GM19193 (cell line): ENCODE measurements around the gene DAZL.

ENCODE experiments used
- POLR2A ChIP-seq: IDR thresholded peaks from 4 replicates; pipeline ENCODE4 v1.6.1; 2011; ENCODE audit not compliant: insufficient read depth, insufficient read length; ENCODE audit errors: extremely low read depth

Gene DAZL

DNA sequence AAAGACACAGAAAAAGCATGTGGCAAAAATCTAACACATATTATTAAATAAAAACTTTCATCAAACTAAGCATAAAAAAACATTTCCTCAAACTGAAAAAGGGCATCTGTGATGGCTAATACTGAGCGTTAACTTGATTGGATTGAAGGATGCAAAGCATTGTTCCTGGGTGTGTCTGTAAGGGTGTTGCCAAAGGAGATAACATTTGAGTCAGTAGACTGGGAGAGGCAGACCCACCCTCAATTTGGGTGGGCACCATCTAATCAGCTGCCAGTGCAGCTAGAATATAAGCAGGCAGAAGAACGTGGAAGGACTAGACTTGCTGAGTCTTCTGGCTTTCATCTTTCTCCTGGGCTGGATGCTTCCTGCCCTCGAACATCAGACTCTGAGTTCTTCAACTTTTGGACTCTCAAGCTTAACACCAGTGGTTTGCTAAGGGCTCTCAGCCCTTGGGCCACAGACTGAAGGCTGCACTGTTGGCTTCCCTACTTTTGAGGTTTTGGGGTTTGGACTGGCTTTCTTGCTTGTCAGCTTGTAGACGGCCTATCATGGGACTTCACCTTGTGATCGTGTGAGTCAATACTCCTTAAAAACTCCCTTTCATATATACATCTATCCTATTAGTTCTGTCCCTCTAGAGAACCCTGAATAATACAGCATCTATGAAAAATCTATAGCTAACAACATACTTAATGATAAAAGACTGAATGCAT, 45.4 kb downstream of the DAZL start:
- TF ChIP-seq POLR2A: no peak

DNA sequence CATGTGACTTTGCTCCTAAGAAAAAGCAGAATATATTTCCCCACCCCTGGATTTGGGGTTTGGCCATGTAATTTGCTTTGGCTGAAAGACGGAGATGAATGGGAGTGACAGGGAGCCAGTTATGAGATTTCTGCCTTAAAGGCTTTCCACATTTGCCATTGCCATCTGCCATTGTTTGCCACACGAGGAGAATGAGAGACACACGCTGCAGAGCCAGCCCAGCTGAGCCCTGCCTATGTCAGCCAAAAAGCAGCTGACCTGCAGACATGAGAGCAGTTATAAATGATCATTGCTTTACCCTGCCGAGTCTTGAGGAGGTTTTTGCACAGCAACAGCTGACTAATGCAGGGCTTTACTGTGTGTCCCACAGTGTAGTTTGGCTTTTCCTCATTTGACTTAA, 51.1 kb downstream of the DAZL start:
- no peak for TF ChIP-seq POLR2A

DNA sequence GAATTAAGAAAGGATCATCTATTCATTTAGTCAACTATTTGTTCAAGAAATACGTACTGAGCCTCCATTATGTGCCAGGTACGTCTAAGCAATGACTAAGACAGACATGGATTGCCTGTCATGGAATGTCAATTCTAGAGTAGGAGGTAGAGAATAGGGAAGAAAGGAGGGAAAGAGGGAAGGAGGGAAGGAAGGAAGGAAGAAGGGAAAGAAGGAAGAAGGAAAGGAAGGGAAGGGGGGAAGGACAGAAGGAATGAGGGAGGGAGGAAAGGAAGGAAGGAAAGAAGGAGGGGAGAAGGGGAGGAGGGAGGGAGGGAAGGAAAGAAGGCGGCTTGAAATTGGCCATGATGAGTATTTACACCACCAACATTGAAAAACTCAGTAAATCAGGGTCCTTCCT, 52.5 kb downstream of the DAZL start:
- no peak for TF ChIP-seq POLR2A

DNA sequence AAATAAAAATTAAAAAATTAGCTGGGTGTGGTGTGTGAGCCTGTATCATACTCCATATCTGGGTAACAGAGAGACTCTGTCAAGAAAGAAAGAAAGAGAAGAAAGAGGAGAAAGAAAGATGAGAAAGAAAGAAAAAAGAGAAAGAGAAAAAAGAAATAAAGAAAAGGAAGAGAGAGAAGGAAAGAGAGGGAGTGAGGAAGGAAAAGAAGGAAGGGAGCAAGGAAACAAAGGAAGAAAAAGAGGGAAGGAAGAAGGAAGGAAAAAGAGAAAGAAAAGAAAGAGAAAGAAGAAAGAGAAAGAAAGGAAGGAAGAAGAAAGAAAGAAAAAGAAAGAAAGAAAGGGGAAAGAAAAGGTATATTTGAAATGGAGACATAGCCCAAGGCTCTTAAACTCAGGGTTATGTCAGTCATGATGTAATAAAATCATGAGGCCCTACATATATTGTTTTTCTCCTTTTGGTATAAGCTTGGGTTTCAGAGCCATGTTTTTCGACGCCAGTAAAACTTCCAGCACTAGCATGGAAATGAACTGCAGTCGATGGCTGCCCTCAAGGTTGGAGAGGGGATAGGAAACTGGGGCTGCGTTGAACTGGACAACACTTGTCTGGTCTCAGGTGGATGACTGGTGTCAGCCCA, 53.8 kb downstream of the DAZL start:
- TF ChIP-seq POLR2A: no peak

DNA sequence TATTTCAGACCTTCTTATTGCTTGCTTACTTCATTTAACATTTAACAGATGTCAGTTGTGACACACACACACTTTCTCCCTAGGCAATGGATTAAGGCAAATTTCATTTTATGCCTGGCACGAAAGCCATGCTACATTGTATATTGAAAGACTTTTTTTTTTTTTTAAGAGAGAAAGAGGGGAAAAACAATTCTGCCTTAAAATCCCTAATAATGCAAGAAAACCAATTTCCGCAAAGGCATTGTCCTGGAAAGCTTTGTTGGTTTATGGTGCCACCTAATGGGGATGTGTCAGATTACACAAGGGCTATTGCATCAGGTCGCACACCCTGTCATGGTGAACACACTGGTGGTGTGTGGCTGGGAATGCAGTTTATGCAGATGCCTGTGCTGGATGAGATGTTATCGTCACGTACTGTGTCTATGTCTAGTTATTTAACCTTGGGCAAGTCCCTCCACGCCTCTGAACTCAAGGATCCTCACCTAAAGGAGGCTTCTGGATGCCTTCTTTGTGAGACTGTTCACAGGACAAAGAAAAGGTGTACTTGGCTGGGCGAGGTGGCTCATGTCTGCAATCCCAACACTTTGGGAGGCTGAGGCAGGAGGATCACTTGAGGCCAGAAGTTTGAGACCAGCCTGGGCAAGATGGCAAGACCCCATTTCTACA, 54.4 kb downstream of the DAZL start:
- no peak for TF ChIP-seq POLR2A

DNA sequence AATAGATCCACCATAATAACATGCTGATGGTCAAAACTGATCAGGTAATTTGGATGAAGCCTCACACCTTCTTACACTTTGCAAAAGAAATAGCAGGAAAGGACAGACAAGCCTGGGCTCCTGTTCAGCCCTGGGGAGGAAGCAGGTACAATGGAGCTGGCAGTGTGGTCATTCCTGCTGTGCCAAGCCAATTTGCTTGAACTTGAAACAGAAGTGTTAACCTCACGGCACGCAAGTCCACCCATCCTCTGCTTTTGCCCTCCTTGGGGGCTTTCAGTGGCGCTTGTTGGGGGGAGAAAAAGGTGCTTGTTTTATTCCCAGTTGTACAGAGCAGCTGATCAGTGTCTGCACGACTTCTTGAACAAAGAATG, 54.9 kb downstream of the DAZL start:
- no peak for TF ChIP-seq POLR2A

DNA sequence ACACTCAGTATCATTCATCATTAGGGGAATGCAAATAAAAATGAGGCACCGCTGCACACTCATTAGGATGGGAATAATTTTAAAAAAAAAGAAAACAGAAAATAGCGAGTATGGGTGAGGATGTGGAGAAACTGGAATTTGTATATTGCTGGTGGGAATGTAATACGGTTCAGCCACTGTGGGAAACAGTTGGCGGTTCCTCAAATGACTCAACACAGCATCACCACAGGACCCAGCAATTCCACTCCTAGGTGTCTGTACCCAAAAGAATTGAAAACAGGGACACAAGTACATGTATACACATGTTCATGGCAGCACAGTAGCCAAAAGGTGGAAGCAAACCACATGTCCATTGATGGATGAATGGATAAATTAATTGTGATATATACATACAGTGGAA, 56.5 kb downstream of the DAZL start:
- no peak for TF ChIP-seq POLR2A

DNA sequence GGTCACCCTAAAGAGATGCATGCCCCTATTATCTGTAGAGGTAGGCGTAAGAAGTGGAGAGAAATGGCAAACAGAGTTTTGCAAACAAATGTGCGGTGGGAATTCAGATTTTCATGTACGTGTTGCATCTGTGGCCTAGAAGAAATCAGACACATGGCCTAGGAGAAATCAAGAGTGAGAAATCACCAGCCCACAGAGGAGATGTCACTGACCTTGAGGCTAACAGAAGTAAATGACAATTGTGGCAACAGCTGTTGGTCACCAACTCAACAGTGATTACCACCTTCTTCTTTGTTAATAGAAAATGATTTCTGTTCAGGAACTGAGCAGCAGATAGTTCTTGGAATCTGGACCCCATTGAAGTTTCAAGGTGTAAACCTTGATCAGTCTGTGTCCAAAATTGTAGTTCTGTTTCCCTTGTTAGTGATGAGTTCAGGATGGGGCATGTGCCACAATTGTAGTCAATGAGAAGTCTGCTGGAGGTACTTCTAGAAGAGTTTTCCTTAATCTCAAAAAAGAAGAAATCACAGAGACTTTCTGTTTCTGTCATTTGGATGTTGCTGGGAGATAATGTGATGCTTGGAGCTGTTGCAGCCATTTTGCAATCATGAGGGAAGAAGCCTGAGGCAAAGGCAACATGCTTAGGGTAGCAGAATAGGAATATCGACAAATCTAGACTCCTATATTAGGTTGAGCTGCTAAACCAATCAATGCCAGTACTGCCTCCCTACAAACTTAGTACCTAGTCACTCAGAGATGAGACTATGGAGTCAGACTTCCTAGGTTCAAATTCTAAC, 57.5 kb downstream of the DAZL start:
- no peak for TF ChIP-seq POLR2A

DNA sequence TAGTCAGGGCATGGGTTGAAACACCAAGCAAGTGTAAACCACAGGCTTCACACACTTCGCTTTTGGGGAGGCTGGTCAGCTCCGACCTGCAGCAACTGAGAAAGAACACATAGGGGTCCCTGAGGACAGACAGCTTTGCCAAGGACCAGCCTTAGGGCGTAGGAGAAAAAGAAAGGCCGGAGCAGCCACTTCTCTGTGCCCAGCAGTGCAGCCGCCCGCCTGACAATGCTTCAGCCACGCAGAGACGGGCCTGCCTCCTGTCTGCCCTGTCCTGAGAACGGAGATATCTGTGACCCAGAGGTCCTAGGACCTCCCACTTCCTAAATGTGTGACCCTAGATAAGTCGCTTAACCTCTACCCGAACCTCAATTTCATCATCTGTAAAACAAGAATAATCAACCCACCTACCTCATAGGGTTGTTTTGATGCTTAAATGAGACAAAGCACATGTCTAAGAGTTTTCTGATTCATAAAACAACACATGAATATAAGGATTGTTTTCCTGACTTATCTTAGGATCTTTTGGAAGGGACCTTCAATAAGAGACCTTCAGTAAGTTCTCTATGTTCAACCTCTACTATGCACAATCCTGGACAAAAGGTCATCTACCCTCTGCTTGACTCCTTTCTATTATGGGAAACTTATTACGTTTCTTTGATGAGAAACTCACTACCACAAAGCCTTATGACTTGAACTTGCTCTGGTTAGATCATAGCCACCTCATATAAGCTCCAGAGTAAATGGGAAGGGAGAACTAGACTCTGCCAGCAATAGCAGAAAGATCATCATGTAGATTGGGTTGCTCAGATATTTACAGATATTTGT, 58.8 kb downstream of the DAZL start:
- TF ChIP-seq POLR2A: no peak

DNA sequence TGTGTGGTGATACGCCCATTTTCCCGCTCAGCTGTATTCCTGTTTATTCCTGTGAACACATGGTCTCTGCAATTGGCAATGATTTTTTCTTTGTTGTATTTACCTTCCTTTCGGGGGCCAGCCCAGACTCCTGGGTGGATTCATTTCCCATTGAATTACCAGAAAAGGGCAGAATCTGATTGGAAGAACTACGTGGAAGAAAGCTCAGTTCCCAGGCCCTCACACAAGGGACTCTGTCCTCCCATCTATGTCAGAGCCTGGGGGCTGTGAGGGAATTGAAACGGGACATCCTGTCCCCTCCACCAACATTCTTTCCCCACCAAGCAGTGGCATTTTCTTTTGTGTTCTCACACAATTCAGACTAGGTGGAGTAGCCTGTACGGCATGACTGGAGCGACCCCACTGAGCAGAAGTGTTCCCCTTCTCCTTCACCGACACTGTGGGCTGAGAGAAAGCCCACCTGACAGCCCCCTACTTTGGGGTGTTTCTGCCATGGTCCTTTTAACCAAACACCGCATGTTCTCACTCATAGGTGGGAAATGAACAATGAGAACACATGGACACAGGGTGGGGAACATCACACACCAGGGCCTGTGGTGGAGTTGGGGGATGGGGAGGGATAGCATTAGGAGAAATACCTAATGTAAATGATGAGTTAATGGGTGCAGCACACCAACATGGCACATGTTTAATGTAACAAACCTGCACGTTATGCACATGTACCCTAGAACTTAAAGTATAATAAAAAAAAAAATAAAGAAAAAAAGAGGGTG, 59.6 kb downstream of the DAZL start:
- no peak for TF ChIP-seq POLR2A

DNA sequence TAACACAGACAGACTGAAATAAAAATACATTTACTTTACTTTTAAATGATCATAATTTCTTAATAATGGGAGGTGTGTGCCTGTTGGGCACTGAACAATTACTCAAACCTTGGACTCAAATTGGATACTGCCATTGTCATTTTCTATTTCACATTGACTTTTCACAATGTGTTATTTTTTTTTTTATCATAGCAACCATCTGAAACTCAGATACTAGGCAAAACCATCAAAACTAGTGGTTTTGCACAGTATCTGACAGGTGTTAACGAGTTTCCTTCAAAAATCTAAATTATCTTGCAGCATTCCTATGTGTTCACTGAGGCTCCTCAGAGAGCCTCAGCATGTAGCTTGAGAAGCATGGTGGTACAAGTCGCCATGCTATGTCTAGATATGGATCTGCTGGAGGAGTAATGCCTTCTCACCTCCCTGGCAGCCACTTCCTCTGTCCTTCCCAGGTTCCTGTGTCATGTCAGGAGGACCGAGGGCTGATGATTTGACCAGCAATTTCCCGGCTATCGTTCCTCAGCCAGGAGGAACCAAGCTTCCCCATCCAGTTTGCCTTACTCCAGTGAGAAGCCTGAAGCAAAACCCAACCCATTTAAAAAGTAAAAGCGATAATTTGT, 61.9 kb downstream of the DAZL start:
- TF ChIP-seq POLR2A: no peak

DNA sequence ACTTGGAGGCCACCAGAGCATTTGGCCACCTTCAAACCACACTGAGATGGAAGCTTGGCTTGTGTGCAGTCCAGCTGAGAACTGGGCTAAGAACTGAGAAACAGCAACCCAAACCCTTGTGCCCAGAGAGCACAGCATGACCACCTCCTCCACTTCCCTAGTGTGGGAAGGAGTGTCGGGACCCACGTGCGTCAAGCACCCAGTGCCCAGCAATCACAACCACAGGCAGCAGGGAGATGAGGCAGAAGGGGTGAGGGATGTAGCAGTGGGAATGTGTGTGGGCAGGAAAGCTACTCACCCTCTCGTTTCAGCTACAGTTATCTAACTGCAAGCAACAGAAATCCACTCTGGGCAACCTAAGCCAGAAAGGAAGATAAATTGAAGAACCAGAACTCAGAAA, 66.7 kb downstream of the DAZL start:
- no peak for TF ChIP-seq POLR2A

DNA sequence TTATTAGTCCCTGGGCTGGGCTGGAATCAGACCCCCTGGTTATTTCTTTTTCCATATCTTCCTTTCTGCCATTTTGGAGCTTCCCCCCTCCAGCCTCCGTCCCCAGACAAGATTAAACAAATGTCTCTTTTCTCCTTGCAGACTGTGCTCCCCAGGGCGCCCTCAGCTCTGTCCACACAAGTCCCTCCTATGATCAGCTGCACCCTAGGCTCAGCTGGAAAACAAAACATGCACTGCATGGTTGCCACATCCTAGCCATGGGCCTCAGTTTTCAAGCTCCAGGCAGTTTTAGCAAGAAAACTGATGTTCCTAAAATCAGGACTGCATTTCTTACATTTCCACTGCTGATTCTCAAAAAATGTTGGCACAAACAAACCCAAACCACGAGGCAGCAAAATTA, 68.2 kb downstream of the DAZL start:
- no peak for TF ChIP-seq POLR2A
